ENCODE measurements around the gene SLC1A2.
A peak's percentile ranks its signal among the peaks of the same experiment; 100 is the strongest.

Gene SLC1A2

DNA sequence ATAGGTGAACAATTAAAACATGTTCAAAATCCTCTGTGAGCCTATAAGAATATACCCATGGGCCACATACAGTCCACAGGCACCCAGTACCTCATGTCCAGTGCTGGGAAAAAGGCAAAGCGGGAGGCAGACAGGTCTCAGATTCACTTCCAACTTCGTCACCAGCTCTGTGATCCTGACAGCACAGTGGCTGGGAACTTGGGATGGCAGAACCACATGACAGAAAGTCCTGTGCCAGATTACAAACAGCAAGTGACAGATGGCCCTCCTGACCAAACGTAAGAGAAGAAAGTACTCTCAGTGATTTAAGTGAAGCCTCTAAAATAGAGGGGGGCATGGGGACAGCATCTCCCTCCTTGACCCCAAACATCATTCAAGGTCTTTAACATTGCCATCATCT is 5.8 kb downstream of the SLC1A2 start:
- TF ChIP-seq, protein P1, sequence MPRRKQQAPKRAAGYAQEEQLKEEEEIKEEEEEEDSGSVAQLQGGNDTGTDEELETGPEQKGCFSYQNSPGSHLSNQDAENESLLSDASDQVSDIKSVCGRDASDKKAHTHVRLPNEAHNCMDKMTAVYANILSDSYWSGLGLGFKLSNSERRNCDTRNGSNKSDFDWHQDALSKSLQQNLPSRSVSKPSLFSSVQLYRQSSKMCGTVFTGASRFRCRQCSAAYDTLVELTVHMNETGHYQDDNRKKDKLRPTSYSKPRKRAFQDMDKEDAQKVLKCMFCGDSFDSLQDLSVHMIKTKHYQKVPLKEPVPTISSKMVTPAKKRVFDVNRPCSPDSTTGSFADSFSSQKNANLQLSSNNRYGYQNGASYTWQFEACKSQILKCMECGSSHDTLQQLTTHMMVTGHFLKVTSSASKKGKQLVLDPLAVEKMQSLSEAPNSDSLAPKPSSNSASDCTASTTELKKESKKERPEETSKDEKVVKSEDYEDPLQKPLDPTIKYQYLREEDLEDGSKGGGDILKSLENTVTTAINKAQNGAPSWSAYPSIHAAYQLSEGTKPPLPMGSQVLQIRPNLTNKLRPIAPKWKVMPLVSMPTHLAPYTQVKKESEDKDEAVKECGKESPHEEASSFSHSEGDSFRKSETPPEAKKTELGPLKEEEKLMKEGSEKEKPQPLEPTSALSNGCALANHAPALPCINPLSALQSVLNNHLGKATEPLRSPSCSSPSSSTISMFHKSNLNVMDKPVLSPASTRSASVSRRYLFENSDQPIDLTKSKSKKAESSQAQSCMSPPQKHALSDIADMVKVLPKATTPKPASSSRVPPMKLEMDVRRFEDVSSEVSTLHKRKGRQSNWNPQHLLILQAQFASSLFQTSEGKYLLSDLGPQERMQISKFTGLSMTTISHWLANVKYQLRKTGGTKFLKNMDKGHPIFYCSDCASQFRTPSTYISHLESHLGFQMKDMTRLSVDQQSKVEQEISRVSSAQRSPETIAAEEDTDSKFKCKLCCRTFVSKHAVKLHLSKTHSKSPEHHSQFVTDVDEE (CRISPR knock-in tag; IDR thresholded peaks at IDR 0.05) = no peak
- TF ChIP-seq ZNF8 (CRISPR knock-in tag; IDR thresholded peaks at IDR 0.05) (no peak), PPARA (CRISPR knock-in tag; IDR thresholded peaks at IDR 0.05; ENCODE audit: borderline replicate concordance) (no peak), ZC3H10 (CRISPR knock-in tag; IDR thresholded peaks at IDR 0.05) (no peak), ARNTL (CRISPR knock-in tag; IDR thresholded peaks at IDR 0.05; ENCODE audit: borderline replicate concordance, low read depth) (no peak), GLIS3 (CRISPR knock-in tag; IDR thresholded peaks at IDR 0.05) (no peak), ZFP3 (CRISPR knock-in tag; IDR thresholded peaks at IDR 0.05) (no peak), BACH2 (CRISPR knock-in tag; IDR thresholded peaks at IDR 0.05; ENCODE audit: borderline replicate concordance) (no peak), SNAI2 (CRISPR knock-in tag; IDR thresholded peaks at IDR 0.05) (no peak), ESRRG (CRISPR knock-in tag; IDR thresholded peaks at IDR 0.05) (no peak), ZNF565 (CRISPR knock-in tag; conservative IDR thresholded peaks at IDR 0.05; ENCODE audit: low read depth) (no peak), ZNF70 (CRISPR knock-in tag; IDR thresholded peaks at IDR 0.05) (no peak)
- TF ChIP-seq, protein P2, sequence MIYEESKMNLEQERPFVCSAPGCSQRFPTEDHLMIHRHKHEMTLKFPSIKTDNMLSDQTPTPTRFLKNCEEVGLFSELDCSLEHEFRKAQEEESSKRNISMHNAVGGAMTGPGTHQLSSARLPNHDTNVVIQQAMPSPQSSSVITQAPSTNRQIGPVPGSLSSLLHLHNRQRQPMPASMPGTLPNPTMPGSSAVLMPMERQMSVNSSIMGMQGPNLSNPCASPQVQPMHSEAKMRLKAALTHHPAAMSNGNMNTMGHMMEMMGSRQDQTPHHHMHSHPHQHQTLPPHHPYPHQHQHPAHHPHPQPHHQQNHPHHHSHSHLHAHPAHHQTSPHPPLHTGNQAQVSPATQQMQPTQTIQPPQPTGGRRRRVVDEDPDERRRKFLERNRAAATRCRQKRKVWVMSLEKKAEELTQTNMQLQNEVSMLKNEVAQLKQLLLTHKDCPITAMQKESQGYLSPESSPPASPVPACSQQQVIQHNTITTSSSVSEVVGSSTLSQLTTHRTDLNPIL (CRISPR knock-in tag; IDR thresholded peaks at IDR 0.05; ENCODE audit: low read depth) = no peak
- TF ChIP-seq, protein P3, sequence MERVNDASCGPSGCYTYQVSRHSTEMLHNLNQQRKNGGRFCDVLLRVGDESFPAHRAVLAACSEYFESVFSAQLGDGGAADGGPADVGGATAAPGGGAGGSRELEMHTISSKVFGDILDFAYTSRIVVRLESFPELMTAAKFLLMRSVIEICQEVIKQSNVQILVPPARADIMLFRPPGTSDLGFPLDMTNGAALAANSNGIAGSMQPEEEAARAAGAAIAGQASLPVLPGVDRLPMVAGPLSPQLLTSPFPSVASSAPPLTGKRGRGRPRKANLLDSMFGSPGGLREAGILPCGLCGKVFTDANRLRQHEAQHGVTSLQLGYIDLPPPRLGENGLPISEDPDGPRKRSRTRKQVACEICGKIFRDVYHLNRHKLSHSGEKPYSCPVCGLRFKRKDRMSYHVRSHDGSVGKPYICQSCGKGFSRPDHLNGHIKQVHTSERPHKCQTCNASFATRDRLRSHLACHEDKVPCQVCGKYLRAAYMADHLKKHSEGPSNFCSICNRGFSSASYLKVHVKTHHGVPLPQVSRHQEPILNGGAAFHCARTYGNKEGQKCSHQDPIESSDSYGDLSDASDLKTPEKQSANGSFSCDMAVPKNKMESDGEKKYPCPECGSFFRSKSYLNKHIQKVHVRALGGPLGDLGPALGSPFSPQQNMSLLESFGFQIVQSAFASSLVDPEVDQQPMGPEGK (CRISPR knock-in tag; IDR thresholded peaks at IDR 0.05; ENCODE audit: borderline replicate concordance) = no peak
- TF ChIP-seq, protein P4, sequence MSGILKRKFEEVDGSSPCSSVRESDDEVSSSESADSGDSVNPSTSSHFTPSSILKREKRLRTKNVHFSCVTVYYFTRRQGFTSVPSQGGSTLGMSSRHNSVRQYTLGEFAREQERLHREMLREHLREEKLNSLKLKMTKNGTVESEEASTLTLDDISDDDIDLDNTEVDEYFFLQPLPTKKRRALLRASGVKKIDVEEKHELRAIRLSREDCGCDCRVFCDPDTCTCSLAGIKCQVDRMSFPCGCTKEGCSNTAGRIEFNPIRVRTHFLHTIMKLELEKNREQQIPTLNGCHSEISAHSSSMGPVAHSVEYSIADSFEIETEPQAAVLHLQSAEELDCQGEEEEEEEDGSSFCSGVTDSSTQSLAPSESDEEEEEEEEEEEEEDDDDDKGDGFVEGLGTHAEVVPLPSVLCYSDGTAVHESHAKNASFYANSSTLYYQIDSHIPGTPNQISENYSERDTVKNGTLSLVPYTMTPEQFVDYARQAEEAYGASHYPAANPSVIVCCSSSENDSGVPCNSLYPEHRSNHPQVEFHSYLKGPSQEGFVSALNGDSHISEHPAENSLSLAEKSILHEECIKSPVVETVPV (CRISPR knock-in tag; IDR thresholded peaks at IDR 0.05) = no peak
- ATAC-seq = no peak

DNA sequence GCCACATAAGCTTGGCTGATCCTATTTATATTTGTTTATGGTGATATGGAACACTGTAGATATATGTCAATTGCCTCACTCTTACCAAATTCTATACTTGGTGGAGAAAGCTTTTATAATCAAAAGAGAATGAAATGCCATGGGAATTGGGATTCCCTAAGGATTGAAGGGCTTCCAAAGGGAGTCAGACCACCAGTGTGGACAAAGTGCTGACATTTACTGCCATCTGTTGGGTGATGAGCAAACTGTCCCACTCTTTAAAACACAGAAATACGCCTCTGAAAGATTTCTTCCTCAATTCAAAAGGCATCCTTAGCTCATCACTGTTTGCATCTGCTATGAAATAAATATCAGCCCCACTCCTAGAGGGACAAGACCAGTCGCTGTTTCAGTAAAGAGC is 7.1 kb downstream of the SLC1A2 start:
- ATAC-seq = peak; percentile 68; the same call in 2 of the 3 replicates
- no peak for TF ChIP-seq PPARA (CRISPR knock-in tag; IDR thresholded peaks at IDR 0.05; ENCODE audit: borderline replicate concordance)
- TF ChIP-seq ARNTL (CRISPR knock-in tag; IDR thresholded peaks at IDR 0.05; ENCODE audit: borderline replicate concordance, low read depth) = no peak
- TF ChIP-seq BACH2 (CRISPR knock-in tag; IDR thresholded peaks at IDR 0.05; ENCODE audit: borderline replicate concordance) = no peak
- TF ChIP-seq ZNF8 (CRISPR knock-in tag; IDR thresholded peaks at IDR 0.05) = no peak
- no peak for TF ChIP-seq OSR1 (CRISPR knock-in tag; IDR thresholded peaks at IDR 0.05)
- TF ChIP-seq ZNF565 (CRISPR knock-in tag; conservative IDR thresholded peaks at IDR 0.05; ENCODE audit: low read depth) = no peak
- TF ChIP-seq RARB (CRISPR knock-in tag; IDR thresholded peaks at IDR 0.05) = no peak
- TF ChIP-seq ZC3H10 (CRISPR knock-in tag; IDR thresholded peaks at IDR 0.05) = no peak
- TF ChIP-seq, protein P4 (CRISPR knock-in tag; IDR thresholded peaks at IDR 0.05) = no peak
- no peak for TF ChIP-seq ZFP3 (CRISPR knock-in tag; IDR thresholded peaks at IDR 0.05)

DNA sequence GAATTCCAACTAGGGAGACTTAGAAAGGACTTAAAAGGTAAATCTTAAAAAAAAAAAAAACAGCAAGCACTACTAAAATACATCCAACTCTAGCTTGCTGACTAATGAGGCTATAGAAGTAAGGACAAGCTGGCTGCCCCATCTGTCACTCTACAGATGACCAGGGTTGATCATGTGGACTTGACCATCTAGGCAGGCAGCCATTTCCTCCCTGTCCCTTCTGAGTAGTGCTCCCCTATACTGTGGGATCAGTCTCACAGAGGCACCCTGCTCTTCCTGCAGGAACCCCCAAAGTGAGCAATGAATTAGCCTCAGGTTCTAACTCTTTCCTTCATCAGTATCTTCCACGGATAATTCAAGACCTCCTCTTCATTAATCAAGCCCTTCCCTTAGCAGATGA is 12.3 kb downstream of the SLC1A2 start:
- TF ChIP-seq PPARA (CRISPR knock-in tag; IDR thresholded peaks at IDR 0.05; ENCODE audit: borderline replicate concordance) = no peak
- TF ChIP-seq RARB (CRISPR knock-in tag; IDR thresholded peaks at IDR 0.05) = no peak
- TF ChIP-seq ZNF565 (CRISPR knock-in tag; conservative IDR thresholded peaks at IDR 0.05; ENCODE audit: low read depth) = no peak
- TF ChIP-seq ZC3H10 (CRISPR knock-in tag; IDR thresholded peaks at IDR 0.05) = no peak
- no peak for TF ChIP-seq ESRRG (CRISPR knock-in tag; IDR thresholded peaks at IDR 0.05)
- TF ChIP-seq, protein P5, sequence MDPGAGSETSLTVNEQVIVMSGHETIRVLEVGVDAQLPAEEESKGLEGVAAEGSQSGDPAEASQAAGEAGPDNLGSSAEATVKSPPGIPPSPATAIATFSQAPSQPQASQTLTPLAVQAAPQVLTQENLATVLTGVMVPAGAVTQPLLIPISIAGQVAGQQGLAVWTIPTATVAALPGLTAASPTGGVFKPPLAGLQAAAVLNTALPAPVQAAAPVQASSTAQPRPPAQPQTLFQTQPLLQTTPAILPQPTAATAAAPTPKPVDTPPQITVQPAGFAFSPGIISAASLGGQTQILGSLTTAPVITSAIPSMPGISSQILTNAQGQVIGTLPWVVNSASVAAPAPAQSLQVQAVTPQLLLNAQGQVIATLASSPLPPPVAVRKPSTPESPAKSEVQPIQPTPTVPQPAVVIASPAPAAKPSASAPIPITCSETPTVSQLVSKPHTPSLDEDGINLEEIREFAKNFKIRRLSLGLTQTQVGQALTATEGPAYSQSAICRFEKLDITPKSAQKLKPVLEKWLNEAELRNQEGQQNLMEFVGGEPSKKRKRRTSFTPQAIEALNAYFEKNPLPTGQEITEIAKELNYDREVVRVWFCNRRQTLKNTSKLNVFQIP (CRISPR knock-in tag; IDR thresholded peaks at IDR 0.05; ENCODE audit: borderline replicate concordance, low read depth) = no peak
- TF ChIP-seq SNAI2 (CRISPR knock-in tag; IDR thresholded peaks at IDR 0.05) = no peak
- no peak for ATAC-seq

Measured in SK-N-SH treated with all-trans-retinoic acid at 6 μM for 48 hours (cell line).